K562 (cell line): Measurements from ENCODE around the gene CAPZA1.

Experiments used
- CBFB ChIP-seq: sonication (generic); formaldehyde crosslinking; IDR thresholded peaks from 2 replicates; pipeline ENCODE4 v1.4.0; 2020; ENCODE audit warnings: mild to moderate bottlenecking, missing genetic modification reagents
- POLR2AphosphoS5 ChIP-seq: IDR thresholded peaks from 2 replicates; pipeline ENCODE4 v1.6.1; 2011; ENCODE audit warnings: mild to moderate bottlenecking, low read depth, low read length, moderate library complexity; ENCODE audit not compliant: control insufficient read depth, insufficient read depth
- RBBP5 ChIP-seq: fragments of 200-600 bp; sonication (generic); IDR thresholded peaks from 2 replicates; pipeline ENCODE4 v1.6.1; 2012; ENCODE audit warnings: borderline replicate concordance, mild to moderate bottlenecking, low read length, control low read depth, inconsistent platforms; ENCODE audit not compliant: insufficient read depth, poor library complexity, severe bottlenecking
- ZNF431 ChIP-seq: sonication (generic); formaldehyde crosslinking; IDR thresholded peaks from 2 replicates; pipeline ENCODE4 v1.8.0; 2022; ENCODE audit warnings: mild to moderate bottlenecking, missing genetic modification reagents
- TF ChIP-seq, protein P1 (sequence below): fragments of 150-350 bp; IDR thresholded peaks from 2 replicates; pipeline ENCODE4 v1.6.1; 2014; ENCODE audit warnings: low read depth, mild to moderate bottlenecking, low read length, borderline replicate concordance
- TF ChIP-seq, protein P2 (sequence below), 2 experiments: fragments of 450-650 bp; formaldehyde crosslinking in 1 of 2; IDR thresholded peaks; 2 replicates each; pipeline versions ENCODE4 v1.4.0 to v1.6.1; 2014 to 2020; ENCODE audit warnings: mild to moderate bottlenecking in 2 of 2, borderline replicate concordance in 1 of 2, low read depth in 1 of 2

DNA sequence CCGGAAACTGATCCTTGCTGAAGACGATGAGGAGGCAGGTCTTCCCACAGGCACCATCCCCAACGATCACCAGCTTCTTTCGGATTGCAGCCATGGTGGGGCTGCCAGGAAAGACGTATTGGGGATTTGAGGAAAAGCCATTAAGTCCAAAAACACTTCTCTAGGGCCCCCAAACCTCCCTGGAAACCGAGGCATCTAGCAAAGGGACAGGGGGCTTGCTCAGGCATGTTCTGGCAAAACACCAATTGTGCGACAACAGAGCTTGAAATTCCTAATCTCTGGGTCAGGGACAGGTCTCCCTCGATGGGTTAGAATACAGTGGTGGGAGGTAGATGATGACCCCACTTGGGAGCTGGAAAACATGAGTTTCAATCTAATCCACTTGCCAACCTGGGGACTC, 84.1 kb downstream of the CAPZA1 start:
- TF ChIP-seq RBBP5 (no peak), CBFB (no peak), POLR2AphosphoS5 (no peak; the same call in 1 of the 2 replicates), ZNF431 (CRISPR knock-in tag) (no peak)
- TF ChIP-seq, protein P1, sequence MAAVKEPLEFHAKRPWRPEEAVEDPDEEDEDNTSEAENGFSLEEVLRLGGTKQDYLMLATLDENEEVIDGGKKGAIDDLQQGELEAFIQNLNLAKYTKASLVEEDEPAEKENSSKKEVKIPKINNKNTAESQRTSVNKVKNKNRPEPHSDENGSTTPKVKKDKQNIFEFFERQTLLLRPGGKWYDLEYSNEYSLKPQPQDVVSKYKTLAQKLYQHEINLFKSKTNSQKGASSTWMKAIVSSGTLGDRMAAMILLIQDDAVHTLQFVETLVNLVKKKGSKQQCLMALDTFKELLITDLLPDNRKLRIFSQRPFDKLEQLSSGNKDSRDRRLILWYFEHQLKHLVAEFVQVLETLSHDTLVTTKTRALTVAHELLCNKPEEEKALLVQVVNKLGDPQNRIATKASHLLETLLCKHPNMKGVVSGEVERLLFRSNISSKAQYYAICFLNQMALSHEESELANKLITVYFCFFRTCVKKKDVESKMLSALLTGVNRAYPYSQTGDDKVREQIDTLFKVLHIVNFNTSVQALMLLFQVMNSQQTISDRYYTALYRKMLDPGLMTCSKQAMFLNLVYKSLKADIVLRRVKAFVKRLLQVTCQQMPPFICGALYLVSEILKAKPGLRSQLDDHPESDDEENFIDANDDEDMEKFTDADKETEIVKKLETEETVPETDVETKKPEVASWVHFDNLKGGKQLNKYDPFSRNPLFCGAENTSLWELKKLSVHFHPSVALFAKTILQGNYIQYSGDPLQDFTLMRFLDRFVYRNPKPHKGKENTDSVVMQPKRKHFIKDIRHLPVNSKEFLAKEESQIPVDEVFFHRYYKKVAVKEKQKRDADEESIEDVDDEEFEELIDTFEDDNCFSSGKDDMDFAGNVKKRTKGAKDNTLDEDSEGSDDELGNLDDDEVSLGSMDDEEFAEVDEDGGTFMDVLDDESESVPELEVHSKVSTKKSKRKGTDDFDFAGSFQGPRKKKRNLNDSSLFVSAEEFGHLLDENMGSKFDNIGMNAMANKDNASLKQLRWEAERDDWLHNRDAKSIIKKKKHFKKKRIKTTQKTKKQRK = no peak
- TF ChIP-seq, protein P2, sequence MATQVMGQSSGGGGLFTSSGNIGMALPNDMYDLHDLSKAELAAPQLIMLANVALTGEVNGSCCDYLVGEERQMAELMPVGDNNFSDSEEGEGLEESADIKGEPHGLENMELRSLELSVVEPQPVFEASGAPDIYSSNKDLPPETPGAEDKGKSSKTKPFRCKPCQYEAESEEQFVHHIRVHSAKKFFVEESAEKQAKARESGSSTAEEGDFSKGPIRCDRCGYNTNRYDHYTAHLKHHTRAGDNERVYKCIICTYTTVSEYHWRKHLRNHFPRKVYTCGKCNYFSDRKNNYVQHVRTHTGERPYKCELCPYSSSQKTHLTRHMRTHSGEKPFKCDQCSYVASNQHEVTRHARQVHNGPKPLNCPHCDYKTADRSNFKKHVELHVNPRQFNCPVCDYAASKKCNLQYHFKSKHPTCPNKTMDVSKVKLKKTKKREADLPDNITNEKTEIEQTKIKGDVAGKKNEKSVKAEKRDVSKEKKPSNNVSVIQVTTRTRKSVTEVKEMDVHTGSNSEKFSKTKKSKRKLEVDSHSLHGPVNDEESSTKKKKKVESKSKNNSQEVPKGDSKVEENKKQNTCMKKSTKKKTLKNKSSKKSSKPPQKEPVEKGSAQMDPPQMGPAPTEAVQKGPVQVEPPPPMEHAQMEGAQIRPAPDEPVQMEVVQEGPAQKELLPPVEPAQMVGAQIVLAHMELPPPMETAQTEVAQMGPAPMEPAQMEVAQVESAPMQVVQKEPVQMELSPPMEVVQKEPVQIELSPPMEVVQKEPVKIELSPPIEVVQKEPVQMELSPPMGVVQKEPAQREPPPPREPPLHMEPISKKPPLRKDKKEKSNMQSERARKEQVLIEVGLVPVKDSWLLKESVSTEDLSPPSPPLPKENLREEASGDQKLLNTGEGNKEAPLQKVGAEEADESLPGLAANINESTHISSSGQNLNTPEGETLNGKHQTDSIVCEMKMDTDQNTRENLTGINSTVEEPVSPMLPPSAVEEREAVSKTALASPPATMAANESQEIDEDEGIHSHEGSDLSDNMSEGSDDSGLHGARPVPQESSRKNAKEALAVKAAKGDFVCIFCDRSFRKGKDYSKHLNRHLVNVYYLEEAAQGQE (IDR thresholded peaks at IDR 0.05; ENCODE audit: borderline replicate concordance) = no peak
- TF ChIP-seq, protein P2 (CRISPR knock-in tag; IDR thresholded peaks at IDR 0.05; ENCODE audit: low read depth) = no peak
